SKM-1 treated with dmso at 0.1 percent for 144 hours (cell line): Measurements from ENCODE around the gene STMN3.

ENCODE experiments used
- DNase-seq: peaks from one replicate; lab custom pipeline; 2025; ENCODE audit not compliant: unreplicated experiment; lab: John Stamatoyannopoulos, UW

The STMN3 gene

DNA sequence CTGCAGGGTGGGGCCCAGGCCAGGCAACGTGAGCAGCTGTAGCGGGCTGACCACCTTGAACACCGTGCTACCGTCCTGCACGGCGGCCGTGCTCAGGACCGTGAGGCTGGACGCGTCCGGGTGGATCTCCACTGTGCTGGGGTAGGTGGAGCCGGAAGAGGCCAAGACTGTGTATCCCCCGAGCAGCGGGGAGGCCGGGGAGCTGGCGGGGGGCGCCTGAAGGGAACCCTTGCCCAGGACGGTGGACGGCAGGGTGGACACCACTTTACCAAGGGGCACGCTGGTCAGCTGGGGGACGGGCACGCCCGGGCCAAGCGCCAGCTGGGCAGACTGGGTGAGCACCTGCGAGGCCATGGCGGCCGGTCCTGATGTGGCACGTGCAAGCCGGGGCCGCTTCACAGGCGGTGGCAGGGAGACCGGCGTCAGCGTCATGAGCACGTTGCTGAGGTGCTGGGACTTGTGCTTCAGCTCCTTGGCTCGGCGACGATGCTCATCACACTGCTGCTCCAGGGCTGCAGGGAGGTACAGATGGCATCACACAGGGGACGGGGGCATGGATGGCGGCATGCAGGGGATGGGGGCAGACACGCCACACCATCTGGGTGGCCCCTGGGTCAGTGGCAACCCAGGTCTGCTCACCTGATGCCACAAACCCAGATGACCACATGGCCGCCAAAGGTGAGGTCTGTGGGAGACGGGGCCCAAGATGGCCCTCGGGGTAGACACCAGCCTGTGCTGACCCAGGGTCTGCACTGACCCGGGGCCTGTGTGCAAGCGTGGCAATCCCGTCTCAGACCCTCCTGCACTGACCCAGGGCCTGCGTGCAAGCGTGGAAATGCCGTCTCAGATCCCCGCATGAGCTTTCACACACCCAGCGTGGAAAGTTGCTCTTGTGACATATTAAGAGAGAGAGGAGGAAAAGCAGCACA lies 62.7 kb downstream of the STMN3 start:
- no peak for DNase-seq
